Measurements from ENCODE around the gene C1QTNF12.
"Not testable (repeated sequence)": the region's sequence is repeated elsewhere in the genome, so short reads cannot be mapped to it uniquely, and the experiment has no call there.

Gene C1QTNF12

GRCh38 chr1:1248009-1248913 is 1.7 kb upstream of the C1QTNF12 start:
- H3K27ac ChIP-seq (replicated peaks); H3K27me3 ChIP-seq (ENCODE audit: insufficient read depth, poor library complexity, severe bottlenecking); H3K4me3 ChIP-seq (replicated peaks; ENCODE audit: insufficient read depth, low read length); DNase-seq (ENCODE audit: low read depth in 1 of 2, low spot score in 1 of 2): not testable (repeated sequence)

- Histone ChIP-seq H3K27ac (replicated peaks) (no peak overlapping the region), H3K27me3 (ENCODE audit: insufficient read depth, poor library complexity, severe bottlenecking) (peaks cover 10% of the 10 kb centered on the region), H3K4me3 (replicated peaks; ENCODE audit: insufficient read depth, low read length) (no peak overlapping the region)
- TF ChIP-seq CTCF (IDR thresholded peaks at IDR 0.05; ENCODE audit: insufficient read depth, low read length) = no peak
- no peak for TF ChIP-seq SPI1 (IDR thresholded peaks at IDR 0.05; ENCODE audit: borderline replicate concordance, low read depth)
- TF ChIP-seq GABPA (IDR thresholded peaks at IDR 0.05; ENCODE audit: low read depth) = no peak
- TF ChIP-seq POLR2AphosphoS5 (IDR thresholded peaks at IDR 0.05; ENCODE audit: low read depth) = no peak
- no peak for TF ChIP-seq REST (IDR thresholded peaks at IDR 0.05; ENCODE audit: insufficient replicate concordance, low read depth)
- no peak for DNase-seq (ENCODE audit: low read depth in 1 of 2, low spot score in 1 of 2)
These were observed 905 bp upstream of the C1QTNF12 start for GRCh38 chr1:1247341-1247913.

GRCh38 chr1:1245817-1246576 is 525 bp downstream of the C1QTNF12 start:
- no peak overlapping the region for H3K27ac ChIP-seq (replicated peaks)
- H3K4me3 ChIP-seq (replicated peaks; ENCODE audit: insufficient read depth, low read length) = no peak overlapping the region
- DNase-seq (ENCODE audit: low read depth in 1 of 2, low spot score in 1 of 2) = no peak
- H3K27me3 ChIP-seq (ENCODE audit: insufficient read depth, poor library complexity, severe bottlenecking) = peaks cover 10% of the 10 kb centered on the region
- TF ChIP-seq CTCF (IDR thresholded peaks at IDR 0.05; ENCODE audit: insufficient read depth, low read length) (no peak), GABPA (IDR thresholded peaks at IDR 0.05; ENCODE audit: low read depth) (no peak)

GRCh38 chr1:1245178-1245816 is 1.2 kb downstream of the C1QTNF12 start:
- H3K27ac ChIP-seq (replicated peaks) = no peak overlapping the region
- TF ChIP-seq GABPA (IDR thresholded peaks at IDR 0.05; ENCODE audit: low read depth) (no peak), SPI1 (IDR thresholded peaks at IDR 0.05; ENCODE audit: borderline replicate concordance, low read depth) (no peak)
- peaks cover 10% of the 10 kb centered on the region for H3K27me3 ChIP-seq (ENCODE audit: insufficient read depth, poor library complexity, severe bottlenecking)
- no peak overlapping the region for H3K4me3 ChIP-seq (replicated peaks; ENCODE audit: insufficient read depth, low read length)
- DNase-seq (ENCODE audit: low read depth in 1 of 2, low spot score in 1 of 2) = no peak

- Histone ChIP-seq H3K27me3 (ENCODE audit: insufficient read depth, poor library complexity, severe bottlenecking) (peaks cover 10% of the 10 kb centered on the region), H3K27ac (replicated peaks) (no peak overlapping the region), H3K4me3 (replicated peaks; ENCODE audit: insufficient read depth, low read length) (no peak overlapping the region)
- TF ChIP-seq POLR2AphosphoS5 (IDR thresholded peaks at IDR 0.05; ENCODE audit: low read depth) (no peak), GABPA (IDR thresholded peaks at IDR 0.05; ENCODE audit: low read depth) (no peak), CTCF (IDR thresholded peaks at IDR 0.05; ENCODE audit: insufficient read depth, low read length) (no peak), SPI1 (IDR thresholded peaks at IDR 0.05; ENCODE audit: borderline replicate concordance, low read depth) (no peak), REST (IDR thresholded peaks at IDR 0.05; ENCODE audit: insufficient replicate concordance, low read depth) (no peak)
- DNase-seq (ENCODE audit: low read depth in 1 of 2, low spot score in 1 of 2) = no peak
These were observed 2.2 kb downstream of the C1QTNF12 start for GRCh38 chr1:1244192-1244811.

Data from HL-60 (cell line).